Thyroid gland (tissue), 4 donors: ENCODE measurements around the gene ASPDH. TPM values are rescaled to one million over a fixed set of nuclear protein-coding genes. Genes with fewer than 3 reads are reported as not detected.

Source experiments
- DNase-seq, 2 donors: peaks; one replicate each; pipeline ENCODE4 v3.0.0-alpha.2; 2019
- H3K27ac ChIP-seq, 3 donors: fragments of 200-600 bp; sonication (generic); 1 replicate in 2 of 3; 2 replicates in 1 of 3; pipeline ENCODE4 v1.5.1; 2016 to 2019; ENCODE audit warnings: mild to moderate bottlenecking in 1 of 3, moderate library complexity in 1 of 3
- H3K27me3 ChIP-seq: fragments of 200-600 bp; sonication (generic); one replicate; pipeline ENCODE4 v1.5.1; 2019
- H3K36me3 ChIP-seq, 2 donors: fragments of 200-600 bp; sonication (generic); one replicate each; pipeline ENCODE4 v1.5.1; 2016 to 2019
- H3K4me1 ChIP-seq, 2 donors: fragments of 200-600 bp; sonication (generic); one replicate each; pipeline ENCODE4 v1.5.1; 2017 to 2019
- H3K4me3 ChIP-seq, 3 donors: fragments of 200-600 bp; sonication (generic); replicated peaks in 1 of 3; 1 replicate in 2 of 3; 2 replicates in 1 of 3; pipeline ENCODE4 v1.5.1; 2016; ENCODE audit warnings: mild to moderate bottlenecking in 1 of 3
- H3K9me3 ChIP-seq: fragments of 200-600 bp; sonication (generic); one replicate; pipeline ENCODE4 v1.5.1; 2017
- POLR2A ChIP-seq, 2 donors: fragments of 450-650 bp; IDR thresholded peaks; one replicate each; pipeline ENCODE4 v1.6.1; 2017; ENCODE audit warnings: antibody characterized with exemption in 2 of 2, mild to moderate bottlenecking in 2 of 2, moderate library complexity in 1 of 2
- WGBS, 2 donors: methylation state at CpG; one replicate each; pipeline ENCODE4 v1.1.5; 2017; 5-methylcytosine and 5-hydroxymethylcytosine counted together
- intact Hi-C: fragments of 100-400 bp; cut with DNase I; formaldehyde crosslinking; loops from one replicate; pipeline ENCODE4 v1.15.1; 2023
- total RNA-seq, 4 donors: library from RNA; depleted of rRNA; stranded (reverse); fragments of >200 nt; gene quantifications; one replicate each; pipeline ENCODE4 v1.2.3, GENCODE V29; 2016
- TF ChIP-seq, protein P1 (sequence below), 6 experiments: fragments of 200-600 bp in 3 of 6; fragments of 450-650 bp in 3 of 6; sonication (generic) in 3 of 6; IDR thresholded peaks; one replicate each; pipeline ENCODE4 v1.5.1; 2016 to 2019; ENCODE audit warnings: antibody characterized with exemption in 6 of 6, mild to moderate bottlenecking in 2 of 6, inconsistent platforms in 1 of 6, moderate library complexity in 1 of 6

The ASPDH gene
- total RNA-seq, 4 donors from 2014 or later: not detected

DNA sequence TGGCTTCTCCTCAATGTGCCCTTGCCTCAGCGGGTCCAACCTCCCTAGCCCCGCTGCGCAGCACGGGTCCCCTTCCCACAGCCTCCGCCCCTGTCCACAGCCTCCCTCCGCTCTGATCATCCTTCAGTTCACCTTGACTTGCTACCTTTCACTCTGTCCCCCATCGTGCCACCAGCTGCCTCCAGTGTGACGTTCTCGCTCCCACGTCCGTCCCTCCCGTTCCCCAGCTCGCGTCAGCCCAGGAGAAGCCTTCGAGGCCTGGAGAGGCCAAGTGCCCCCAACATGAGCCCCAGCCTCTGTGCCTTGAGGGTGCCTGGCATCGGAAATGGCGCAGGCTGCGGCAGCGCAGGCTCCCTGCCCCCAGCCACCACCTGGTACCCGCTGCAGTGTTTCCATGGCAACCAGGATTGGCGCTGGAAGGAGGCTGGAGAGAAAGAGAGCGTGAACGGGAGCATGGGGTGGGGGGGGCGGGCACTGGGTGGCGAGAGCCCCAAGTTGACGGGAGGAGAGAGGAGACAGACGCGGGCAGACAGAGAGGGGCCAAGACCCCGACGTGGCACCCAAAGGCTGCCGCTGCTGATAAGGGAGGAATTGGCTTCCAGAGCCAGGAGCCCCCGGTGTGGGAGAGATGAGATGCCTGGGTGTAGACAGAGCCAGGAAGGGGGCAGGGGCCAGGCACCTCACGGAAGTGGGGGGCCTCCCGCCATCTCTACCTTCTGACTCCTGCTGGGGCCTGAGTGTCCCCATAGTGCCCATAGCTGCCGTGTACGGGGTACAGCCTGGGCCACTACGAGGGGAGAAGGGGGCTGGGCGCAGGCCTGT is 844 bp upstream of the ASPDH start:
- no peak overlapping the region for H3K4me3 ChIP-seq
- intact Hi-C loops: loop anchor here (5.0 kb wide), 1 partner anchor 37 kb away; the partner anchor contains the start of genes EMC10 and GARIN5A
- no peaks in the 10 kb centered on the region for H3K27me3 ChIP-seq
- WGBS, 2 donors: 46 to 57% methylated on average over 32 to 34 of the region's 38 CpGs
- H3K27ac ChIP-seq: no peak overlapping the region
- TF ChIP-seq, protein P1, sequence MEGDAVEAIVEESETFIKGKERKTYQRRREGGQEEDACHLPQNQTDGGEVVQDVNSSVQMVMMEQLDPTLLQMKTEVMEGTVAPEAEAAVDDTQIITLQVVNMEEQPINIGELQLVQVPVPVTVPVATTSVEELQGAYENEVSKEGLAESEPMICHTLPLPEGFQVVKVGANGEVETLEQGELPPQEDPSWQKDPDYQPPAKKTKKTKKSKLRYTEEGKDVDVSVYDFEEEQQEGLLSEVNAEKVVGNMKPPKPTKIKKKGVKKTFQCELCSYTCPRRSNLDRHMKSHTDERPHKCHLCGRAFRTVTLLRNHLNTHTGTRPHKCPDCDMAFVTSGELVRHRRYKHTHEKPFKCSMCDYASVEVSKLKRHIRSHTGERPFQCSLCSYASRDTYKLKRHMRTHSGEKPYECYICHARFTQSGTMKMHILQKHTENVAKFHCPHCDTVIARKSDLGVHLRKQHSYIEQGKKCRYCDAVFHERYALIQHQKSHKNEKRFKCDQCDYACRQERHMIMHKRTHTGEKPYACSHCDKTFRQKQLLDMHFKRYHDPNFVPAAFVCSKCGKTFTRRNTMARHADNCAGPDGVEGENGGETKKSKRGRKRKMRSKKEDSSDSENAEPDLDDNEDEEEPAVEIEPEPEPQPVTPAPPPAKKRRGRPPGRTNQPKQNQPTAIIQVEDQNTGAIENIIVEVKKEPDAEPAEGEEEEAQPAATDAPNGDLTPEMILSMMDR (IDR thresholded peaks at IDR 0.05): no peak
- TF ChIP-seq POLR2A (IDR thresholded peaks at IDR 0.05): no peak
- H3K4me1 ChIP-seq: peaks cover 6 to 10% of the 10 kb centered on the region in 2 donors
- DNase-seq: no peak
- H3K9me3 ChIP-seq: no peaks in the 10 kb centered on the region
- H3K36me3 ChIP-seq: no peaks in the 10 kb centered on the region

DNA sequence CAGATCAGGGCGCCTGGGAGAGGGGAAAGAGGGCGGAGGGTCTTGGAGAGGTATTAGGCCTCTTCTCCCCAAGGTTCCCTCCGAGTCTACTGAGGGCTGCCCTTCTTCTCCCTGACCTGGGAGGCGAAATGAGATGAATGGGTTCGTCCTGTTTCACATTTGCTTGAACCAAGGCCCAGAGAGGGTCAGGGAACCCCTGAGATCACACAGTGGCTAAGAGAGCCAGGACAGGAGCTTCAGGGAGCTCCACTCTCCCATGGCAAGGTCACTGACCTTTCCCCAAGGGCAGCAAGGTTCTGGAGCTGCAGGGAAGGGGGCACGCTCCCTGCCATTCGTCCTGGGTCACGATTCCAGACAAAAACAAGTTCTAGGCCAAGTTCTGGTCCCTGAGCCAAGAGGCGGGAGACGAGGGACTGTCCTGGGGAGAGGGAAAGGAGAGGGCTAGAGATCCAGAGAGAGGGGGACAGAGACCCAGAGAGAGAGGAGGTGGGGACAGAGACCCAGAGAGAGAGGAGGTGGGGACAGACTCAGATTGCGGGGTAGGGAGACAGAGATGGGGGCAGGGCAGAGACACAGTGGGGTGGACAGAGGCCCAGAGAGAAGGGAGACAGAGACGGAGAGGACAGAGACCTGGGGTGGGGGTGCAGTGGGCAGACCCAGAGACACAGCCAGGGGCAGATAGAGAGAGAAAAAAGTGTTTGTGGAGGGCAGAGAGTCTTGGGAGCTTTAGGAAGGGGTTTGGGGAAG is 541 bp downstream of the ASPDH start:
- Histone ChIP-seq H3K27ac (no peak overlapping the region), H3K9me3 (no peaks in the 10 kb centered on the region), H3K4me1 (peaks cover 6 to 10% of the 10 kb centered on the region in 2 donors), H3K4me3 (no peak overlapping the region), H3K36me3 (no peaks in the 10 kb centered on the region), H3K27me3 (no peaks in the 10 kb centered on the region)
- TF ChIP-seq, protein P1 (IDR thresholded peaks at IDR 0.05): no peak
- TF ChIP-seq POLR2A (IDR thresholded peaks at IDR 0.05): no peak
- intact Hi-C loops: loop anchor here (5.0 kb wide), 1 partner anchor 36 kb away; the partner anchor contains the start of genes EMC10 and GARIN5A
- no peak for DNase-seq
- 67 to 68% methylated on average over 12 of the region's 12 CpGs for WGBS, 2 donors

DNA sequence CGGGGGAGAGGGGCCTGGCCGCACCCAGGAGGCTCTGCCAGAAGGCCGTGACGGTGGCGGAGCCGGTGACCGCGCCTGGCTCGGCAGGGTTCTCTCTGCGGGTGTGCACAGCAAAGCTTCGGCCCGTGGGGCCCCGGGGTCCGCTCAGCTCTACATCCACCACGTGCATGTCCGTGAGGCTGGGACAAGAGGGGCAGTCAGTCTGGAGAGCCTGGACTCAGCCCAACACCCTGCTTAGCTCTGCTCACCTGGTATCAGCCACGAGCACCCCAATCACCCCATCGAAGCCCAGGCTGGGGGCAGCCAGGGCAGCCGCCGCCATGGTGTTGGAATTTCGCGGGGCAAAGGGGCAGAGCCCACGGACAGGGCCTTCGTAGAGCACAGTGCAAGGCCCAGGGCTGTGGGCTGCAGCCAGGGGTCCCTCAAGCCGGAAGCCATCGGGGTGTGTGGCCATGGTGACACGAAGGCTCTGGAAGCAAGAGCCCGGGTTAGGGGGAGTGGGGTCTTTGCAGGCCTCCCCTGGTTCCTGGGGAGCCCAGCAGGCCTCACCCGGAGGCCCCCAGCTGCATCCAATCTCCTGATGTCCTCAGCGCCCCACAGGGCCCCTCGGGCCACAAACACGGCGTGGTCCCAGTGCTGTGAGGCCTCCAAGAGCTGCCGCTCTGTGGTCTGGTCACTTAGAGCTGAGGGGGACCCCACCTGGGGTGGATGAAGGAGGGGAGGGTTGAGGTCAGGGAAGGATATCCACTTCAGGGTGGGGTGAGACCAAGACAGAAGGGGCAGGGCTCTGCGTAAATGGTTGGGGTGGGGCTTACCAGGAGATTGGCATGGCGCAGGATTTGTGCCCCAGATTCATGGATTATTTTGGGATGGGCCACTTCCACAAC is 1.4 kb downstream of the ASPDH start:
- no peak overlapping the region for H3K27ac ChIP-seq
- H3K9me3 ChIP-seq: no peaks in the 10 kb centered on the region
- intact Hi-C loops: loop anchor here (5.0 kb wide), 1 partner anchor 35 kb away; the partner anchor contains the start of genes EMC10 and GARIN5A
- no peaks in the 10 kb centered on the region for H3K27me3 ChIP-seq
- H3K4me3 ChIP-seq: no peak overlapping the region
- H3K36me3 ChIP-seq: no peaks in the 10 kb centered on the region
- H3K4me1 ChIP-seq: peaks cover 6 to 10% of the 10 kb centered on the region in 2 donors
- TF ChIP-seq, protein P1 (IDR thresholded peaks at IDR 0.05): no peak
- TF ChIP-seq POLR2A (IDR thresholded peaks at IDR 0.05): no peak
- 82 to 84% methylated on average over 11 to 26 of the region's 36 CpGs for whole genome bisulfite sequencing, 2 donors
- DNase-seq: no peak

DNA sequence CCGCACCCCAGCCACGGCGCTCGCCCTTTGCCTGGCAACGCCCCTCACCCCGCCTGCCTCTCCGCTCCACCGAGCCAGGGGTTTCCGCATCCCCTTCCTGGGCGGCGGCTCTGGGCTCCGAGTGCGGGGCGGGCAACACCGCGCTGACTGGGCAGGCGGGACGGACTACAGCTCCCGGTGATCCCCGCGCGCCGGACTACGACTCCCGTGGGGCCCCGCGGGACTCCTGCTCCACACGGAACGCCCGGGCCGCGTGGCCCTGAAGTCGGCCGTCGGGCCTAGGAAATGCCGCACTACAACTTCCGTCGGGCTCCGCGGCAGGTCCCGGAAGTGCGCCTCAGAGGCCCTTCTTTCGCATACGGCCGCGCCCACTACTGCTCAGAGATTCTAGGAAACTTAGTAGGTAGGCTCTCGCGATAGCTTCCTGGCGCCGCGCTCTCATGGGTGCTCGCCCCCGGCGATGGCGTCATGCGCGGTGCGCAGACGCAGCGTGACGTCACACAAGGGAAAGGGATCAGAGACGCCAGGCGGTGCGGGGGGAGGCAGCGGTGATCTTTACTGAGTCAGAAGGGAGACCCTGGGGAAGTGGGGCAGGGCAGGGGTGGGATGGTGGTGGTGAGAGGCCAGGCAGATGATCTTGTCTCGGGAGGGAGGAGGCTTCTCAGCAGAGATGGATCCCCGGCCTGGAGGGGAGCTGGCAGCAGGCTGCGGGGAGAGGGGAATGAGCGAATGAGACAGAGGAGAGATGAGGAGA is 2.5 kb downstream of the ASPDH start, which contains the start of gene JOSD2:
Gene JOSD2 (minus strand): TSS at position 123 of the 754 bp plus-strand sequence. CDS start 760 bp downstream, outside the sequence.
- Histone ChIP-seq H3K4me3 (peak within 1 kb of the TSS in 2 of 3 donors; percentile 59 to 69), H3K27ac (peak within 1 kb of the TSS in 2 of 3 donors; percentile 64 to 69), H3K9me3 (no peaks in the 10 kb centered on the region), H3K4me1 (peaks cover 6 to 10% of the 10 kb centered on the region in 2 donors), H3K27me3 (no peaks in the 10 kb centered on the region), H3K36me3 (peaks cover 0 to under 1% of the 10 kb centered on the region in 2 donors)
- DNase-seq: peak; percentile 98
- TF ChIP-seq, protein P1 (IDR thresholded peaks at IDR 0.05): peak in 1 of 6 experiments; percentile 31
- TF ChIP-seq POLR2A (IDR thresholded peaks at IDR 0.05): peak in 1 of 2 donors; percentile 60
- intact Hi-C loops: loop anchor here (5.0 kb wide), 1 partner anchor 34 kb away; the partner anchor contains the start of genes EMC10 and GARIN5A
- 1% methylated on average over 36 to 42 of the region's 69 CpGs for WGBS, 2 donors
